ENCODE data around the gene ILK.

ILK gene

GRCh38 chr11:6622261-6623171 is 18.9 kb downstream of the ILK start:
- DNase-seq, result peak; percentile 97

- DNase-seq, result no peak
Observed at GRCh38 chr11:6623391-6624363, 20.1 kb downstream of the ILK start.

GRCh38 chr11:6625156-6625831 is 21.7 kb downstream of the ILK start:
- DNase-seq, result no peak

GRCh38 chr11:6625832-6626420 is 22.4 kb downstream of the ILK start:
- DNase-seq, result no peak

- DNase-seq, result no peak
Observed at GRCh38 chr11:6626971-6627761, 23.6 kb downstream of the ILK start.

- no peak for DNase-seq
Observed at GRCh38 chr11:6627762-6628241, 24.2 kb downstream of the ILK start.

- DNase-seq, result no peak
Observed at GRCh38 chr11:6628526-6628925, 25.0 kb downstream of the ILK start.

- DNase-seq, result no peak
Observed at GRCh38 chr11:6629573-6629891, 26.0 kb downstream of the ILK start.

GRCh38 chr11:6629892-6630631 is 26.5 kb downstream of the ILK start:
- peak; percentile 86 for DNase-seq

GRCh38 chr11:6630632-6631291 is 27.2 kb downstream of the ILK start:
- peak; percentile 67 for DNase-seq

- no peak for DNase-seq
Observed at GRCh38 chr11:6631361-6631890, 27.9 kb downstream of the ILK start.

GRCh38 chr11:6632116-6633073 is 28.8 kb downstream of the ILK start:
- no peak for DNase-seq

- DNase-seq, result no peak
Observed at GRCh38 chr11:6633422-6634408, 30.1 kb downstream of the ILK start.

GRCh38 chr11:6634534-6634933 is 31.0 kb downstream of the ILK start:
- DNase-seq, result no peak

GRCh38 chr11:6635082-6635932 is 31.7 kb downstream of the ILK start:
- DNase-seq, result peak; percentile 36

GRCh38 chr11:6636480-6636879 is 32.9 kb downstream of the ILK start:
- DNase-seq, result no peak

- peak; percentile 18 for DNase-seq
Observed at GRCh38 chr11:6637871-6638270, 34.3 kb downstream of the ILK start.
